C4-2B (cell line): ENCODE measurements around the gene PARP15.

Source experiments
- H3K27ac ChIP-seq: fragments of 450-650 bp; 2 replicates; pipeline ENCODE4 v1.5.1; 2017
- CTCF ChIP-seq: fragments of 450-650 bp; conservative IDR thresholded peaks from 2 replicates; pipeline ENCODE4 v1.5.1; 2017; ENCODE audit warnings: mild to moderate bottlenecking
- ZFX ChIP-seq: fragments of 450-650 bp; IDR thresholded peaks from 2 replicates; pipeline ENCODE4 v1.6.1; 2017

PARP15 gene

GRCh38 chr3:122586773-122587485 is 9.5 kb downstream of the PARP15 start:
- no peak overlapping the region for H3K27ac ChIP-seq
- no peak for TF ChIP-seq CTCF
- TF ChIP-seq ZFX, result no peak

GRCh38 chr3:122587572-122587971 is 10.1 kb downstream of the PARP15 start:
- H3K27ac ChIP-seq, result no peak overlapping the region
- TF ChIP-seq ZFX, result no peak
- TF ChIP-seq CTCF, result no peak

- H3K27ac ChIP-seq, result no peak overlapping the region
- no peak for TF ChIP-seq ZFX
- no peak for TF ChIP-seq CTCF
These were observed 11.8 kb downstream of the PARP15 start for GRCh38 chr3:122589297-122589696.

- TF ChIP-seq CTCF (no peak), ZFX (no peak)
- no peak overlapping the region for H3K27ac ChIP-seq
These were observed 13.2 kb downstream of the PARP15 start for GRCh38 chr3:122590610-122591009.

GRCh38 chr3:122594025-122594424 is 16.6 kb downstream of the PARP15 start:
- TF ChIP-seq CTCF (no peak), ZFX (no peak)

GRCh38 chr3:122598151-122598550 is 20.7 kb downstream of the PARP15 start:
- H3K27ac ChIP-seq, result no peak overlapping the region
- TF ChIP-seq CTCF (no peak), ZFX (no peak)

More at GRCh38 chr3:122594025-122594424, 16.6 kb downstream of the PARP15 start:
- no peak overlapping the region for H3K27ac ChIP-seq

GRCh38 chr3:122598556-122598955 is 21.1 kb downstream of the PARP15 start:
- no peak for TF ChIP-seq CTCF
- TF ChIP-seq ZFX, result no peak
- H3K27ac ChIP-seq, result no peak overlapping the region
